Renal cortex interstitium (tissue), 11 donors: ENCODE measurements around the gene CHD2. TPM values are rescaled to one million over a fixed set of nuclear protein-coding genes. Genes with fewer than 3 reads are reported as not detected.
A peak's percentile ranks its signal among the peaks of the same experiment; 100 is the strongest.
"Not testable (repeated sequence)": the region's sequence is repeated elsewhere in the genome, so short reads cannot be mapped to it uniquely, and the experiment has no call there.

Experiments
- DNase-seq, 11 donors: peaks; one replicate each; pipeline ENCODE4 v3.0.0-alpha.2; 2013; ENCODE audit warnings: low read depth in 9 of 11, low spot score in 4 of 11; ENCODE audit errors: extremely low read depth in 1 of 11
- polyA plus RNA-seq, 3 donors: library from polyadenylated mRNA; unstranded; fragments of 120-200 nt; gene quantifications; one replicate each; pipeline ENCODE4 v1.2.1, GENCODE V29; 2013; ENCODE audit not compliant: insufficient read length in 3 of 3

CHD2 gene
- polyA plus RNA-seq, 3 donors: 112 to 146 (median 122) TPM

DNA sequence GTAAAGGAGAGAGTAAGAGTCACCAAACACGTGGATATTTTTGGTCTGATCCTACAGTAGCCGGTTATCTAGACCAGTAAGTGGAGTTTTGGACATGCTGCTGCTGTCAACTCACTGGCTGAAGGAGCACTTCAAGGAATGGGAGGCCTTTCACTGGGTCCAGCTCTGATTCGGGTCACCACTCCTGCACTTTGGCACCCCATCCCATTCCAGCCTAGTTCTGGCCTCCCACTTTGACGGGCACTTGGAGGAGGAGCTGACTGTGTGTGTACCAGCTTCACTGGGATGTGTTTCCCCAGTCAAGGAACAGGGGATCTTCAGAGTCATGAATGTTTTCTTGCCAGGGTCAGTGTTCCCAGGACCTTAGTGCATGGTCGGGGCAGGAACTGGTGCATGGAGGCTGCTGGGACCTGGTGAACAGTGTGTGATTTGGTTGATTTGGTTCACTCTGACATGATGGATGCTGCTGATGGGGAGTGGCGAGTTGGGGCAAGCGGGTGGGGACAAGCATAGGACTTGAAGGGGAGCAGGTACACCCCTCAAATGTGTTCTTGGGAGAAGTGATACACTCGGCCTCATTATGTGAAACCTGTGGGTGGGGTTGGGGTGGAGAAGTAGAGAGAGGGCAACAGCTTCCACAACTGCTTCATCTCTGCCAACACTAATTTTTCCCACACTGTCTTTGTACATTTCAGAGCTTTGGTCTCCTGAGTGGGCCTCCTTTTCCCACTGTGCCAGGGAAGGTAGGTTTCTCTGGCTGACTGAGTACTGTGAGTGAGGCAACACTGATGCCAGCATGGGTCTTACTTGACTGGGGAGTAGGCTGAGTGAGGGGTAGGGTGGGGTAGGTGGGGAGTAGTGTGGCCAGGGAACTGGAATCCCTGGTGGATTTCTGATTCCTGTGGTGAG, 124.8 kb downstream of the CHD2 start:
- DNase-seq: no peak

DNA sequence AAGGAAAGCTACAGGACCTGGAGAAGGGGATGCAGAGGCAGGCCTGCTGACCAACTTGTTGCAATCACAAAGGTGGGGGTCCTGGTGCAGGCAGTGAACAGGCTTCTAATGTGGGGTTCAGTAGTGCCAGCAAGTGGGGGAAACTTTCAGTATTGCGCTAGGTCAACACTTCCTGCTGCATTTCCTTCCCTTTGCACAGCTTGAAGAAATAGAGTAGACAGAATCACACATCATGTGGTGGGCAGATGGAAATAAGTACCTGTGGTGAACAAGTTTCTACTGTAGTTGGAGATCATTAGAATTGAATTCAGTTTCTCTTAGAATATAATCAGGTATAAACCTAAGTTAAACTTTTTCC, 125.5 kb downstream of the CHD2 start:
- no peak for DNase-seq

- DNase-seq: no peak
Measured at GRCh38 chr15:93026380-93026817, 126.3 kb downstream of the CHD2 start.

GRCh38 chr15:93027413-93027812, 127.3 kb downstream of the CHD2 start:
- DNase-seq: no peak

GRCh38 chr15:93028111-93028631, 128.0 kb downstream of the CHD2 start:
- no peak for DNase-seq

GRCh38 chr15:93028632-93029213, 128.6 kb downstream of the CHD2 start:
- no peak for DNase-seq

- no peak for DNase-seq
Measured at GRCh38 chr15:93029214-93029835, 129.2 kb downstream of the CHD2 start.

DNA sequence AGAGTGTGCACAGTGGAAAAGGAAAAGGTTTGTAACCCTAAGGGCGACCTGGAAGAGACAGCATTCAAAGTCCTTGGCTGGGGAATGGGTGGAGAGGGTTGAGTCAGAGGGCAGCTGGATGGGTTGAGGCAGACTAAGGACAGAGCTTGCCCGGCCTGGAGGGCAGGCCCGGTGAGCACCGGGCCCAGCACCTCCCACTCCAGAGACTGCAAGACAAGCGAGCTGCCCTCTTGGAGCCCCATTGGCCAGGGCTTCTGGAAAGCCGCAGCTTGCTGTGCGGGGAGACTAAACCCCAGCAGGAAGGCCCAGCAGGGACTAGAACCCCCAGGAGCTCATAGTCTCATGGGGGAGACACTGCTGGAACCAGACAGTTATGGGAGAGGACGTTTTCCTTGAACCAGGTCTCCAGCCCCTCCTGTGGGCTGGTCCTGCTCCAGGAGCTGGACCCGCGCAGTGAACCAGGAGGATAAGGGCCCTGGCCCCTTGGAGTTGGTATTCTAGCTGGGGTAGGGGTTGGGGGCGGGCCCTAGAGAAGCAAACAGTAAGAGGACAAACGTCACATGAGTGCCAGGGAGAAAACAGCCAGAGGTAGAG, 129.8 kb downstream of the CHD2 start:
- DNase-seq: no peak

DNA sequence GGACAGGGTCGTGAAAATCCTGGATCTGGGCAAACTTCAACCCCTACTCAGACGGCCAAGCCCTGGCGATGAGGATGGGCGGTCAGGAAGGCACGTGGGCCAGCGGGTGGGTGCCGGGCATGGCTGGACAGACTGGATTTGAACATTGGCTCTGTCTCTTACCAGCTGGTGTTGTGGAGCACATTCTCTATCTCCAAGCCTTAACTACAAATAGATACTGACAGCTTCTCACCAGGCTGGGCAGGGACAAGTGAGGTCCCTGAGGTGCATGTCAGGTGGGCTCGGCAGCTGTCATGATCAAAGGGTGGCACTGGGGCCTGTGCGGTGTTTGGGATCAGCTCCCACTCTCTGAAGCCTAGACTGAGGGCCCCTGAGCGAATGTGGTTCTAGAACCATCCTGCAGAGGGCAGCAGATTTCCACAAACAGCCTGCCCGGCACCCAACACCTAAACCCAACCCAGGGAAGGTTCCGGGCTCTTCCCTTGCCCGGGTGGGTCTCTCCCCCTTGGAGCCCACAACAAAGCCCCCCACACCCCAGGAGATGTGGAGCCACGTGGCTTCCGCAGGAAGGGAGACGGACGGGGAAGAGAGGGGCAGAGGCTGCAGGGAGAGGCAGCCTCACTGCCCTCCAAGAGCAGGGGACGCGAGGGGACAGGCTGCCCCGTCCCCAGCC, 130.4 kb downstream of the CHD2 start:
- DNase-seq: peak in 10 of 11 donors; percentile 26 to 74 (median 57)

DNA sequence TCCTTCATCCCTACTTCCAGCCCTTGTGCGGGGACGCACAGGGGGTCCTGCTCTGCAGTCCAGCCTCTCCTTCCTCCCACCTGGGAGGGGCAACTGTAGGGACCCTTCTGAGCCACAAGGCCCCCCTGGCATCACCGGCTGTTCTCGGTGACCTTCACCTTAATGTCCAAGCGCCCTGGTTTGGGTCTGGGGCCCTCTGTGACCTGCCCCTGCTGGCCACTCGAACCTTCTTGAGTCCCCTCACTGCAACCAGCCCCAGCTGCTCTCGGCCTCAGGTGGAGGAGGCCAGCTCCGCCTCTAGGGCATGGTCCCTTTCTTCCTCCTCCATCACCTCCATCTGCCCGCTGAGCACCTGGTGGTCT, 131.0 kb downstream of the CHD2 start:
- DNase-seq: no peak

- DNase-seq: not testable (repeated sequence)
Measured at GRCh38 chr15:93031557-93032384, 131.6 kb downstream of the CHD2 start.

GRCh38 chr15:93032515-93033206, 132.5 kb downstream of the CHD2 start:
- DNase-seq: not testable (repeated sequence)

DNA sequence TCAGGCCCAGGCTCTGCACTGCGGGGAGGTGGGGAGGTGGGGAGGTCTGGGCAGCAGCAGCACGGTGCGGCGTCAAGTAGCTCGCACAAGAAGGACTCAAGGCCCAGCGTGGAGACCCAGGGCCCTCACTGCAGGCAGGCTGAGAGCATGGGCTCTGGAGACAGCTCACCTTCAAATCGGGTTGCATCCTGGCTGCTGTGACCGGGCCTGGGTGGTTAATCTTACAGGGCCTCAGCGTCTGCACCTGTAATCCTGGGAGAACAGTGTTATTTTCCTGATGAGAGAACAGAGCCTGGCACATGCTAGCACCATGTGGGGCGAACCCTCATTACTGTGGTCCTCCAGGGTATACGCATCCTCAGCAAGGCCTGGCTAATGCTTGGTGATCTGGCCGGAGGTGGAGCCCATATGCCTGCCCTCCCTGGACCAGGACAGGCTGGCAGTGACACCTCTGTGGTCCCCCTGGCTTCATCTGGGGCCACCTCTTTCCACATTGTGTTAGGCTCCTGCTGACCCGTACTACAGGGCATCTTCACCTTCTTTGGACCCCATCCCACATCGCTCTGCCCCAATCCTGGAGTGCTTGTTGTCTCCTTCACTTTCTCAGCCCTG, 133.4 kb downstream of the CHD2 start:
- no peak for DNase-seq

DNA sequence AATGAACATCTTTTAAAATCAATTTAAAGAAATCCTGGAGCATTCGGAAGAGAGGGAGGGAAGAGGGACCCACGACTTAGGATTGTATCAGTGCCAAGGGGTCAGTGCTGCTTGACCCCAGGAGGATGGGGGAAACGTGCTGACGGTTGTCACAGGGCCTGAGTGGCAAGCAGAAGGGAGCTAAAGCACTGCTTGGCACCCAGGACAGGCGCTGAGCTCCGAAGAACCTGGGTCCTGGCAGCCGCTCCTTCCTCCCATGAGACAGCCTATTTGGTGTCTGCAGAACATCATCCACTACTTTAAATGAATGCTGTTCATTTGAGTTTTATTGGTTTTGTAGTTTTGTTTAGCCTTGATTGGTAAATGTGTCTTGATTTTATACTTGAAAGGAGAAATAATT, 134.4 kb downstream of the CHD2 start:
- no peak for DNase-seq

DNA sequence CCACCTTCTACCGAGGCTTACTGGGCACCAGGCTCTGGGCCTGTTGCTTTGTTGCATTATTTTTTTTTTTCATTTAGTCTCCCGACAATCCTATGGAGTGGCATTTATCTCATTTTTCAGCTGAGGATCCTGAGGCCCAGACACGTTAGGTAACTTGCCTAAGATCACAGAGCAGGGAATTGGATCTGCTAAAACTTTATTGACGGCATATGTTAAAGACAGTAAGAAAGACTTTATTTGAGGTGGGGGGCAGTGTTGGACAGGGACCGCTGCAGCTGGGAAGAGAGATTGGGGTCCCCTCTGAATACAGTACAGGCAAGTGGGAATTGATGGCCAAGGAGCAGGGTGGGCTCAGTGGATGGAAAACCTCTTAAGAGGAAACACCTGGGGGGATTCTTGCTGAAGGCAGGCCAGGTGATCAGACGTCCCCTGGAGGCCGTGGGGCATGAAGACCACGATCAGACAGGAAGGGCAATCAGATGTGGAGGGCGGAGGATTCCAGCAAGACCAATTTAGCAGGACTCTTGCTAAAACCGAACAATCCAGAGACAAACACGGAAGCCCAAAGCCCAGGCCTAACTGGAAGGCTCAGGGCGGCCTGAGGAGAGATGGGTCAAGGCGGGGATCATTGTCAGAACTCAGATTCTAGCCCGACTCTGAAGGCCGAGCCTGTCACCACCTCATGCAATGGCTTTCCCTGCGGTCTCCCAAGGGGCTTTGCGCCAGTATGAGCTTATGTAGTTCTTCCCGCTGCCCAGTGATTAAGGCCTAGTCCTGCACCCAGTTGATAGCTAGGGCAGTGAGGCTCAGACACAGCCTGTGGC, 135.2 kb downstream of the CHD2 start:
- DNase-seq: no peak
